NCI-H2107 (cell line): ENCODE data around the gene CARD6.
"Not testable (repeated sequence)": the region's sequence is repeated elsewhere in the genome, so short reads cannot be mapped to it uniquely, and the experiment has no call there.

Experiments used
- DNase-seq: peaks from one replicate; lab custom pipeline; 2025; lab: John Stamatoyannopoulos, UW

CARD6 gene

GRCh38 chr5:40828690-40829661 is 12.2 kb upstream of the CARD6 start:
- DNase-seq: no peak

GRCh38 chr5:40829748-40830533 is 11.2 kb upstream of the CARD6 start:
- DNase-seq: no peak

DNA sequence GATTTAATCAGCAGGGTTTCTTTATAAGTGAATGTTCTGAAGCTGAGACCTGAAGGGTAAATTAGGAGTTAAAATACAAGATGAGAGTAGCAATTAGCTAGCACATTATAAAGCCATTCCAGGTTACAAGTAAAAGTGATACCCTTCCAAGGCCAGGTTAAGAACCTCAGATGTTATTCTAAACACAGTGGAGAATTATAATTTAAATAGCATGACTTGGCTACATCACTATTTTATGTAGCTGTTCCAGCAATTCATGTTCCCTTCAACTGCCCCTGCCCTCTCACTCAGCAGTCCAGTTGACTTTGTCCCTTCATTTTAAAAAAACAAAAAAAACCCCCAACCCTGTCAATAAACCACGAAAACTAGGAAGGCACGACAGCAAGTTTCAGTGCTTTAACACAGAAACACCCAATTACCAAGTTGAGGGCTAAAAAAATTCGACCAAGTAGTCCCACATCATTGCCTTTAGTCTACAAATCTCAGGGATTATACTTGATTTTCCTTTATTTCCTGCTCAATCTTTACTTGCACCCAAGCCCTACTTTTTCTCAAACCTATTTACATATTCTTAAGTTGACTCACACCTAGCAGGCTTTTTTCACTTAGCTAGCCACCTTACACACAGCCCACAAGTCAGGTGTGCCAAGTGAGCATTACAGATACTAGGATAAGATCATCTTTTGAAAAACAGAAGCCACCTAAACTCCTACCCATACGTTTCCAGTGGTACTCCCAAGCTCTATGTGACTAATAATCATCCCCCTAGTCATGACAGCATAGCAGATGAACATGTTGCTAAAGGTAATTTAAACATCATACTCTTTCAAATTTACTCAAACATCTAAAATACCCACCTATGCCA is 9.6 kb upstream of the CARD6 start:
- DNase-seq: no peak

GRCh38 chr5:40832345-40832744 is 8.8 kb upstream of the CARD6 start:
- DNase-seq: no peak

- DNase-seq: no peak
Observed at GRCh38 chr5:40833712-40834229, 7.4 kb upstream of the CARD6 start.

DNA sequence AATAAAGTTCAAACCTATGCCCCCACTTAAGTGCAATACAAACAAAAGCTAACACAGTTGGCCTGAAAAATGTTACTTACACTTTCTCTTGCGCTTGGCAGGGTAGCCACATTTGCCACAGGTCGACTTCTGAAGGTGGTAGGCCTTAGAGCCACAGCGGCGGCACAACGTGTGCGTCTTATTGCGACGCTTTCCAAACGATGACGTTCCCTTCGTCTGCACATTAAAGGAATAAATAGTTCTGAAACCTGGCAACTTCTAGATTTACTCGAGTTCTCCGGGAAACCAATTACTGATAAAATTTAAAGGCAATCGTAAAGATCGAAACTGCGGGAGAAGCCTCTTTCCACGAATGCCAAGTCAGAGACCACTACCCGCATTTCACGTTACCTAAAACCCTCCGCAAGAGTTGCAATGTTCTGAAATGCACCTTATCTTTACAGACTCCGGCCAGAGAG is 6.7 kb upstream of the CARD6 start:
- no peak for DNase-seq

DNA sequence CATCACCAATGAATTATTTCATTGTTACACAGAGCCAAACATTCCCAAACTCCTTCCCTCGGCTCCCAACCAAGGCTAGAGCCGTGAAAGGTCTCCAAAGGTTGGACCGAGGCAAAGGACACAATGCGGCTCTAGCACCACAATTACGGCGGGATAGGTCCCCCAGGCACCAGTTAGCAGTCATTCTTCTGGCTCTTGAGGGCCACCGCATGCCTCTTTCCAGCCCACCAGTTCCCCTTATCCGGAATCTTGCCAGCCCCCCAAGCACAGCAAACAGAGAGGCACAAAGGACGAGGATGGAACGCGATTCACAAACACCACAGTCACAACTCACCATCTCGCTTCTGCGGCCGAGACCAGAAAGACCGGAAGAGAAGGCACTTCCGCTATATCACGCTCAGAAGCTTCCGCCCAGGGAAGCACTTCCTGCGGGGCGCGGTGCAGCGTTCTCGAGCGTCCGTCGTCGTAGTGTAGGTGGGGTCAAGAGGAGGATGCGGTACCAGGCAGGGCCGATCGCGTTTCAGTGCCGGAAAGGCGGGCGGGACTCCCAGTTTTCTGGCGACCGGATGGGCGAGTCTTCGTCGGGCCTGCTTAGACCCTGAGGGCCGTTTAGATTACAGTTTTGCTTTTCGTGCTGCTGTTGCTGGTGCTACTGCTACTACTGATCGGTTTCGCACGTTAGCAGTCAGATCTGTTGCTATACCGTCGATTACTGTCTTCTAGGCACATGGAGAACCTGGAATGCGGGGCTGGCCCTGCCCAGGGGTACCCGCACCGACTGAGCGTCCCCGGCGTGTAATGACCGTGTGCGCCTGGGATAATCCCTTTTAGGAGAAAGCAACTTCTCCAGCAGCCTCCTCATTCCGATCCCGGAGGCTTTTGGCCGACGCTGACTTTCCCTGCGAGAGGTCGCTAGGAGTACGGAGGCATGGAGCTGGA is 6.0 kb upstream of the CARD6 start, which contains the start of gene RPL37:
Gene RPL37, minus strand, starts transcription at position 374 of the 939 bp plus-strand sequence. Its CDS starts 37 bp downstream, at position 337.
- DNase-seq: peak; percentile 92

DNA sequence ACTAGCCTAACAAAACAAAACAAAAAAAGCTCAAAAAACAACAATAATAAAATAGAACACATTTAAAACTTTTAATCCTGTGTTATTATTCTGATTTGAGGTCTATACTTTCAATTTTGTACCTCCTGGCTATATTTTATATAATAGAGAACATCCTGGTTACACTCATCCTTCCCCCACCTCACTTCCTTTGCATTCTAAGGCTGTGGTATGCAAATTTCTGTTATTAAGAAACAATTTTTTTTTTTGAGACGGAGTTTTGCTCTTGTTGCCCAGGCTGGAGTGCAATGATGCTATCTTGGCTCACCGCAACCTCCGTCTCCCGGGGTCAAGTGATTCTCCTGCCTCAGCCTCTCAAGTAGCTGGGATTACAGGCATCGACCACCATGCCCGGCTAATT is 3.1 kb upstream of the CARD6 start:
- no peak for DNase-seq

GRCh38 chr5:40842351-40842750 is 1.2 kb downstream of the CARD6 start:
- DNase-seq: no peak

GRCh38 chr5:40844565-40844964 is 3.4 kb downstream of the CARD6 start:
- DNase-seq: no peak

- DNase-seq: no peak
Observed at GRCh38 chr5:40846371-40846770, 5.2 kb downstream of the CARD6 start.

DNA sequence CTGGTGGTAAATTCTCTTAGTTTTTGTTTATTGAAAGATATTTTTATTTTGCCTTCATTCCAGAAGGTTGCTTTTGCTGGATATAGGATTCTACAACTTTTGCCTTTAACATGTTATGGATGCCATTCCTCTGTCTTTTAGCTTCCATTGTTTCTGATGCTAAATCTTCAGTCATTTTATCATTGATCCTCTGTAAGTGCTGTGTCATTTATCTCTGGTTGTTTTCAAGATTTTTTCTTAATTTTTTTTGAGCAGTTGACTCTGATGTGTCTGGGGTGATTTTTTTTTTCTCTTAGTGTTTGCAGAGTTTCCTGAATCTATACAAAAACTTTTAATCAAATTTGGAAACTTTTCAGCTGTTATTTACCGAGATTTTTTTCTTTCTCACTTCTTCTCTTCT is 6.4 kb downstream of the CARD6 start:
- no peak for DNase-seq

DNA sequence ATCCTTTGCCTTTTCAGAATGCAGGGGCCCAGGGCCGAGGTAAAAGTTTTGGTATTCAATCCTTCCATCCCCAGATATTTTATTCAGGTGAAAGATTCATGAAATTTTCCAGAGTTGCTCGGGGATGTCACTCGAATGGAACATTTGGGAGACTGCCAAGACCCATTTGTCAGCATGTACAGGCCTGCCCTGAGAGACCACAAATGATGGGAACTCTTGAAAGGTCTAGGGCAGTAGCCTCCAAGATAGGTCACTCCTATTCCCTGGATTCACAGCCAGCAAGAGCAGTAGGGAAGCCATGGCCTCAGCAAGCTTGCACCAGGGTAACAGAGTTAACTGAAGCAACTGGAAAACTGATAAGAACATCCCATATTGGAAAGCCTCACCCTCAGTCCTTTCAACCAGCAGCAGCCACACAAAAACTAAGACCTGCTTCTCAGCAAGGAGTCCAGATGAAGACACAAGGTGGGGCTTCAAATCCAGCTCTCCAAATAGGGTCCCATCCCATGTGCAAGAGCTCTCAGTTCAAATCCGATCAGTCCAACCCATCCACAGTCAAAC is 12.5 kb downstream of the CARD6 start:
- DNase-seq: no peak

DNA sequence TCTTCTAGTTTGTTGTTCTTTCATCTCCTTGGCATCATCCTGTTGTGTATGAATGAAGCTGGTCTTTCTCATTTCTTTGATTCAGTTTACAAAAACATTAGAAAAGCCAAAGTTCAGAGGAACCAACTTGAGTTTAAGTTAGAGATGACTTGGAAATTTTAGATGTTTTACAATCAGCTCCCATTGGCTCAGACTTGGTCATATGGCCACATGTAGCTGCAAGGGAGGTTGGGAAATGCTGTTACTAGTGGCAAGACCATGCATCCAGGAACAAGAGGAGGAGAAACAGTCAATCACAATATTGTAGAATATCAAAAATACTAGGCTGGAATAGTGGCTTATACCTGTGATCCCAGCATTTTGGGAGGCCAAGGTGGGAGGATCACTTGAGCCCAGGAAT is 19.5 kb downstream of the CARD6 start:
- no peak for DNase-seq

GRCh38 chr5:40865004-40865403 is 23.8 kb downstream of the CARD6 start:
- not testable (repeated sequence) for DNase-seq

DNA sequence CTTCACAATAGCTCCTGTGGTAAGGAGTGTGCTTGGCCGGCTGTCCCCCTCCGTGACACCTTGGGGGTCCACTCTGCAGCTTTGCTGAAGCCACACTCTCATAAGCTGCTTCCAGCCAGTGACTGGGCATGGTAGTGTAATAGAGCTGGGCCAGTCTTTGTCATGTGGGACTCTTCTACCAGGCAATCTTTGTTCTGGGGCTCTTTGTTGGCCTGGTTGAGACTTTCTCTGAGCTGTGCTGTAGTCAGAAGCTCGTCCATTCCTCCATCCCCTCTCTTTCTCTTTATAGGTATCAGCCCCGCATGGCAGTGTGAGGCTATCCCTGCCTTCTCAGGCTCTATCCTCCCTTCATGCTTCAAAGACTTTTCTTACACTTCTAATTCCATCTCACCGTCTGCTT is 25.7 kb downstream of the CARD6 start:
- no peak for DNase-seq

DNA sequence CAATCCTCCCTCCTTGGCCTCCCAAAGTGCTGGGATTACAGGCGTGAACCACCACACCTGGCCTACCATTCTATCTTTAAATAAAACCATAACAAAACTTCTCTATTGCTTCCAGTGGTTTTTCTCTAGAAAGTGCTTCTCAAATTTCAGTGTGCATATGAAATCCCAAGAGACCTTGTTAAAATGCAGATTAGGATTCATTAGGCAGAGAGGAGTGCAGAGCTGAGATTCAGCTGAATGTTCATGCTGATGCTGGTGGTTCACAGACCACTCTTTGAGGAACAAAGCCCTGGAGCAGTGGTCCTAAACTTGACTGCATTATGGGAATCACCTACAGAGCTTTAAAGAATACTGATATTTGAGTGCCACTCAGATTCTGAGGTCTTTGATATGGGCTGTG is 28.2 kb downstream of the CARD6 start:
- DNase-seq: no peak

DNA sequence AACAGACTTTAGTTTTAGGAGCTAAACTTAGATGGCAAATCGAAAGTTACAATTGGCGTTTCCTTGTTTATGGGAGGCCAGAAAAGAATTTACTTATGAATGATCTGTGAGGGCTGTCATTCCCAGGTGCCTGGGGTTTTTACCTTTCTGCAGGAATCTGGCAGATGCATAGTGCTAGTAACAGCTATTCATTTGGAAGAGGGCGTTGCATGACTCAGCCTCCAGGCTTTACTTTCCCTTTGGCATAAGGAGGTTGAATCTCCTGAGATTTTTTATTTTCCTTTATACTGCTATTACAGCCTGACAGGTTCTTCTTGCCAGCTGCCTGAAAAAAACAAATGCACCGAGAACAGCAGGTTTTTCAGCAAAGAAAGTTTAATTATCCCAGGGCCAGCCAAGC is 30.0 kb downstream of the CARD6 start:
- DNase-seq: no peak

GRCh38 chr5:40872253-40872652 is 31.1 kb downstream of the CARD6 start:
- DNase-seq: not testable (repeated sequence)

DNA sequence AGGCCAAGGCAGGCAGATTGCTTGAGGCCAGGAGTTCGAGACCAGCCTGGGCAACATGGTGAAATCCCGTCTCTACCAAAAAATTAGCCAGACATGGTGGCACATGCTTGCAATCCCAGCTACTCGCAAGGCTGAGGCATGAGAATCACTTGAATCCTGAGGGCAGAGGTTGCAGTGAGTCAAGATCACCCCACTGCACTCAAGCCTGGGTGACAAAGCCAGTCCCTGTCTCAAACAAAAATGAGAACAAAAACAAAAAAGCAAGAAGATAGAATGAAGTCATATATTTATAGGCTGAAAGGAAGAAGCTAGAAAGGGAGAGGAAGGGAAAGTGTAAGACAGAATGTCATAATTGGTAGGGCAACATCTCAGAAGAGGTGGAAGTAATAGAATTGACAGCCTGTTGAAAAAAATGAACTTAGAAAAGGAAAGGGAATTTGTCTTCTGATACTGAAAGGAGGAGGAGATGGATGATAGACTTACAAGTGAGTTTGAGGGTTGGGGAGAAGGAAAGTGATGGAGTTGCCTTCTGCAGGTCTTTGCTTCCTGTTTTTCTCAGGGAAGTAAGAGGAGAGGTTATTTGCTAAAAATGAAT is 32.2 kb downstream of the CARD6 start:
- DNase-seq: no peak
